ENCODE measurements around the gene AHCY.

DNA sequence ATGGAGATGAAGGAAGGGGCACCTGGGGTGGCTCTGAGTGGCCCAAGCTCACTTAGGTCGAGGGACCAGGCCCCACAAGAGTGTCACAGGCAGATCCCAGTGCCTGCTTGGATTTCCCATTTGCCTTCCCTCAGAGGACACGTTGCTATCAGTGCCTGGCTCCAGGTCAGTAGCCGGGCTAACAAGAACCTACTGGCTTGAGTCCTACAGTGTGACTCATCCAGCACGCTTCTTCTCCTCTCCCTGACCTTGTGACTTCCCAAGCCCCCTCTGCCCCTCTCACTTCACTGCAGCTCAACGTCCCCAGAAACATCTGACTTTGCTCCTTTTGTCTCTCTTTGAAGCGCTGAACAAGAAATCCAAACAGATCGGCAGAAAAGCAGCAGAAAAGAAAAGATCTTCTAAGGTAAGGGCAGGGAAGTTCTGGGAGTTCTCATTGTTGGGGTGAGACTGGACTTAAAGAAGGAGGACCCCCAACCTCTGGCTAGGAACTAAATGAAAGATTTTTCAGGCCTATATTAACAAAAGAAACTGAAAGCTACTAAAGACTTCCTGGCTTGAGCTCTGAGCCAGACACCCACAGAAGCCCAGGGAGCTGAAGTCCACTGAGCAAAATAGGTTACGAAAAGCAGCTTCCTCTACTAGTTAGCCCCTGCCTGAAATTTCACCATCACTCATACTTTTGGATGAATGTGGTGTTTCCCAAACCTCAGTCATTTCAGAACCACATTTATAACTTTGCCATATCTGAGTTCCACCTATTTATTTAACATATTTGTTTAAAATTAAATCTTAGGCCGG, 40.5 kb downstream of the AHCY start:
- TF ChIP-seq CTCF (IDR thresholded peaks at IDR 0.05): no peak
- TF ChIP-seq POLR2A (IDR thresholded peaks at IDR 0.05): no peak
